Hepatocyte (in vitro differentiated cells): ENCODE data around the gene PRDM16. TPM values are rescaled to one million over a fixed set of nuclear protein-coding genes. Genes with fewer than 3 reads are reported as not detected.

Experiments
- DNase-seq: peaks from one replicate; pipeline ENCODE4 v3.0.0-alpha.2; 2016; ENCODE audit warnings: low spot score
- H2AFZ ChIP-seq: fragments of 200-600 bp; sonication (generic); 2 replicates; pipeline ENCODE4 v1.6.0; 2016; ENCODE audit warnings: antibody characterized with exemption, mild to moderate bottlenecking
- H3K27ac ChIP-seq: fragments of 200-600 bp; sonication (generic); 2 replicates; pipeline ENCODE4 v1.5.1; 2016; ENCODE audit warnings: mild to moderate bottlenecking
- H3K27me3 ChIP-seq: fragments of 200-600 bp; sonication (generic); 2 replicates; pipeline ENCODE4 v1.6.1; 2016
- H3K36me3 ChIP-seq: fragments of 200-600 bp; sonication (generic); replicated peaks from 2 replicates; pipeline ENCODE4 v1.5.1; 2016; ENCODE audit warnings: low read depth; ENCODE audit not compliant: insufficient read depth
- H3K4me1 ChIP-seq: fragments of 200-600 bp; sonication (generic); 2 replicates; pipeline ENCODE4 v1.5.1; 2016; ENCODE audit warnings: mild to moderate bottlenecking, moderate library complexity; ENCODE audit not compliant: insufficient read depth
- H3K4me2 ChIP-seq: fragments of 200-600 bp; sonication (generic); 2 replicates; pipeline ENCODE4 v1.6.0; 2016
- H3K4me3 ChIP-seq: fragments of 200-600 bp; sonication (generic); 2 replicates; pipeline ENCODE4 v1.5.1; 2016; ENCODE audit warnings: mild to moderate bottlenecking
- H3K79me2 ChIP-seq: fragments of 200-600 bp; sonication (generic); 2 replicates; pipeline ENCODE4 v1.6.0; 2017; ENCODE audit warnings: mild to moderate bottlenecking
- H3K9me2 ChIP-seq: fragments of 200-600 bp; sonication (generic); replicated peaks from 2 replicates; pipeline ENCODE4 v1.6.0; 2017; ENCODE audit warnings: mild to moderate bottlenecking; ENCODE audit not compliant: insufficient read depth
- H3K9me3 ChIP-seq: fragments of 200-600 bp; sonication (generic); 2 replicates; pipeline ENCODE4 v1.5.1; 2016; ENCODE audit warnings: low read depth, mild to moderate bottlenecking
- H4K20me1 ChIP-seq: fragments of 200-600 bp; sonication (generic); 2 replicates; pipeline ENCODE4 v1.6.0; 2016; ENCODE audit warnings: mild to moderate bottlenecking; ENCODE audit not compliant: insufficient read depth, poor library complexity, severe bottlenecking
- CTCF ChIP-seq: fragments of 200-600 bp; sonication (generic); IDR thresholded peaks from 2 replicates; pipeline ENCODE4 v1.5.1; 2016; ENCODE audit warnings: antibody characterized with exemption, mild to moderate bottlenecking; ENCODE audit not compliant: poor library complexity
- EZH2 ChIP-seq: fragments of 200-600 bp; sonication (generic); IDR thresholded peaks from 2 replicates; pipeline ENCODE4 v1.6.1; 2016; ENCODE audit warnings: antibody characterized with exemption, mild to moderate bottlenecking, borderline replicate concordance
- EZH2phosphoT487 ChIP-seq: fragments of 200-600 bp; sonication (generic); IDR thresholded peaks from one replicate; pipeline ENCODE4 v1.6.1; 2018; ENCODE audit warnings: antibody characterized with exemption, mild to moderate bottlenecking, low read depth, moderate library complexity; ENCODE audit not compliant: unreplicated experiment, severe bottlenecking
- WGBS: methylation state at CpG from one replicate; pipeline ENCODE4 v1.1.6; 2016; ENCODE audit warnings: low lambda C conversion rate; ENCODE audit errors: missing lambda C conversion rate; 5-methylcytosine and 5-hydroxymethylcytosine counted together
- polyA plus RNA-seq: library from polyadenylated mRNA; unstranded; fragments of >200 nt; fragmentation: Nextera tagmentation; extraction: Ambion mirVana; gene quantifications from 2 replicates; pipeline ENCODE4 v1.2.1, GENCODE V29; 2016
- total RNA-seq: library from RNA; depleted of rRNA; stranded (reverse); fragments of >200 nt; gene quantifications from 2 replicates; pipeline ENCODE4 v1.2.3, GENCODE V29; 2014

The PRDM16 gene
- total and polyA plus RNA-seq, 2 experiments from 2014 or later = 8.1 to 9.9 TPM

DNA sequence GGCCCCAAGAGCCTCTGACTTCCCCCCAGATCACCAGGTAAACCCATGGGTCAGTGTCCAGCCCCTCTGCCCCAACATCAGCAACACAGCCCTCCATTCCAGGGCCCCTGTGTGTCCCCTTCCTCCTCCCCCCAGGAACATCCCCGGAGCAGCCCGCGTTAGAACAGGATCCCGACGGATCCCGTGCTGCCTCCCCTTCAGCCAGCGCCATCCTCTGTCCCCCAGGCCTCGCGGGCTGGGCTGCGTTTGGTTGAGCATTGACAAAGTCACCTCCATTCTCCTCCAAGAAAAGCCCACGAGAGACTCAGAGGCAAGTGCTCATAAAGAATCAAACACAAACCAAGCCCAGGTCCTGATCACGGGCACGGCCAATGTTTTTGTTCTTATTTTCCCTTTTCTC is 225.4 kb downstream of the PRDM16 start:
- TF ChIP-seq CTCF (no peak), EZH2phosphoT487 (no peak), EZH2 (no peak)
- H3K27ac ChIP-seq = peak overlapping the region; percentile 73
- H3K36me3 ChIP-seq = no peaks in the 10 kb centered on the region
- no peaks in the 10 kb centered on the region for H3K9me2 ChIP-seq
- no peak overlapping the region for H3K4me2 ChIP-seq
- H2AFZ ChIP-seq = no peak overlapping the region
- no peaks in the 10 kb centered on the region for H3K27me3 ChIP-seq
- no peak for DNase-seq
- H4K20me1 ChIP-seq = no peaks in the 10 kb centered on the region
- no peak overlapping the region for H3K4me3 ChIP-seq
- WGBS = 94% methylated on average over 13 of the region's 13 CpGs
- H3K9me3 ChIP-seq = no peaks in the 10 kb centered on the region
- H3K4me1 ChIP-seq = peaks cover 12% of the 10 kb centered on the region
- H3K79me2 ChIP-seq = no peaks in the 10 kb centered on the region

DNA sequence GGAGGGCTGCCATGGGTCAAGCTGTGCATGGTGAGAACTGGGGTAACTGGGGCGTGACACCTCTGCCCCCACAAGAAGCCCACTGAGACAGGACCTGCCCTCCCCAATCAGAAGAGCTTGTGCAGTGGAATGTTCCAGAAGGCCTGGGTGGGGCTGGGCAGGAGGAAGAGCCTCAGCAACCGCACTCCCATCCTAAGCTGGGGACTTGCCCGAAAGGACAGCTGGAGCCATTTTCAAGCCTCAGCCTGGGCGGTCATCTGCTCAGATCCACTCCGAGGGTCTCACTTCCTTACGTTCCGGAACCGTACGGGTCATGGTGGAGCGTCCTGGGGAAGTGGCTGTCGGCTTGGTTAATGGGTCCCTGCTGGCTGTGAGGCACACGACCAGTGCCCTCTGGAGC is 226.8 kb downstream of the PRDM16 start:
- H3K9me2 ChIP-seq = no peaks in the 10 kb centered on the region
- WGBS = 94% methylated on average over 12 of the region's 12 CpGs
- H3K79me2 ChIP-seq = no peaks in the 10 kb centered on the region
- no peak for DNase-seq
- no peak overlapping the region for H3K27ac ChIP-seq
- no peak overlapping the region for H3K4me2 ChIP-seq
- no peaks in the 10 kb centered on the region for H4K20me1 ChIP-seq
- no peak overlapping the region for H3K4me3 ChIP-seq
- H3K27me3 ChIP-seq = no peaks in the 10 kb centered on the region
- TF ChIP-seq EZH2phosphoT487 = no peak
- TF ChIP-seq CTCF = no peak
- no peak for TF ChIP-seq EZH2
- no peak overlapping the region for H2AFZ ChIP-seq
- H3K4me1 ChIP-seq = peaks cover 12% of the 10 kb centered on the region
- no peaks in the 10 kb centered on the region for H3K36me3 ChIP-seq
- no peaks in the 10 kb centered on the region for H3K9me3 ChIP-seq

- Histone ChIP-seq H3K79me2 (no peaks in the 10 kb centered on the region), H4K20me1 (no peaks in the 10 kb centered on the region), H3K27ac (no peak overlapping the region), H3K36me3 (no peaks in the 10 kb centered on the region), H3K27me3 (no peaks in the 10 kb centered on the region), H3K9me2 (no peaks in the 10 kb centered on the region), H3K4me1 (peaks cover 12% of the 10 kb centered on the region), H3K4me2 (no peak overlapping the region), H3K9me3 (no peaks in the 10 kb centered on the region), H2AFZ (no peak overlapping the region), H3K4me3 (no peak overlapping the region)
- WGBS = 80% methylated on average over 11 of the region's 11 CpGs
- no peak for TF ChIP-seq CTCF
- no peak for TF ChIP-seq EZH2phosphoT487
- no peak for TF ChIP-seq EZH2
- no peak for DNase-seq
Measured at GRCh38 chr1:3296326-3296725, 227.3 kb downstream of the PRDM16 start.

DNA sequence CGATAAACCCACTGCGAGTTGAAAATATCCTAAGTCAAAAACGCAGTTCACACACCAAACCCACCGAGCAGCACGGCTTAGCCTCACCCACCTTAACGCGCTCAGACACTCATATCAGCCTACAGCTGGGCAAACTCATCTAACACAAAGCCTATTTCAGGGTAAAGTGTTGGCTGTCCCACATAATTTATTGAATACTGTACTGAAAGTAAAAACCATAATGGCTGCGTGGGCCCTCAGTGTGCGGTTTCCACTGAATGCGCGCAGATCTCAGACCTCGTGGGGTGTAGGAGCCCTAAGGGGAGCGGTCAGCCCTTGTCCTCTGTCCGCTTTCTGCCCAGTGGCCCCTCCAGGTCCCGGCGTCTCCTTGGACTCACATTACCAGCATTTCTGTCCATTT is 227.8 kb downstream of the PRDM16 start:
- Histone ChIP-seq H3K36me3 (no peaks in the 10 kb centered on the region), H3K4me3 (no peak overlapping the region), H3K4me2 (no peak overlapping the region), H2AFZ (no peak overlapping the region), H3K79me2 (no peaks in the 10 kb centered on the region), H3K9me2 (no peaks in the 10 kb centered on the region), H3K27me3 (no peaks in the 10 kb centered on the region), H3K9me3 (no peaks in the 10 kb centered on the region), H3K4me1 (peaks cover 12% of the 10 kb centered on the region), H3K27ac (no peak overlapping the region), H4K20me1 (no peaks in the 10 kb centered on the region)
- no peak for DNase-seq
- 95% methylated on average over 16 of the region's 16 CpGs for WGBS
- TF ChIP-seq CTCF (no peak), EZH2 (no peak), EZH2phosphoT487 (no peak)
